ENCODE results near the gene CRYBA2. TPM values are rescaled to one million over a fixed set of nuclear protein-coding genes. Genes with fewer than 3 reads are reported as not detected.

Gene CRYBA2
- total RNA-seq, 2 donors from 2014 or later, result 2.6 to 3.5 TPM

GRCh38 chr2:218992196-218992595 is 1.0 kb downstream of the CRYBA2 start:
- H3K4me3 Mint-ChIP-seq, result no peak overlapping the region
- H3K27me3 Mint-ChIP-seq (ENCODE audit: insufficient read depth), result peaks cover 96% of the 10 kb centered on the region
- Histone ChIP-seq H3K27me3 (ENCODE audit: control insufficient read depth, insufficient read depth, low read length, poor library complexity, severe bottlenecking) (peaks cover 88% of the 10 kb centered on the region), H3K9ac (ENCODE audit: extremely low read depth, low read length, poor library complexity, severe bottlenecking) (no peak overlapping the region), H3K27ac (ENCODE audit: low read depth, low read length) (no peak overlapping the region), H3K4me1 (ENCODE audit: control insufficient read depth, insufficient read depth, low read length) (peaks cover 8% of the 10 kb centered on the region), H3K9me3 (ENCODE audit: control insufficient read depth, low read length) (no peaks in the 10 kb centered on the region), H3K4me3 (ENCODE audit: low read length) (no peak overlapping the region), H3K36me3 (ENCODE audit: control insufficient read depth, insufficient read depth, low read length) (no peaks in the 10 kb centered on the region)
- no peaks in the 10 kb centered on the region for H3K9me3 Mint-ChIP-seq
- H3K27ac Mint-ChIP-seq, result no peak overlapping the region
- H3K36me3 Mint-ChIP-seq (ENCODE audit: low read depth), result no peaks in the 10 kb centered on the region
- no peak for DNase-seq
- 0 to 22% methylated on average over 1 to 7 of the region's 7 CpGs for whole genome bisulfite sequencing, 2 experiments (ENCODE audit: insufficient coverage in 1 of 2, insufficient read length in 1 of 2)
- H3K4me1 Mint-ChIP-seq, result peaks cover 8% of the 10 kb centered on the region
- TF ChIP-seq CTCF (conservative IDR thresholded peaks at IDR 0.05), result no peak

GRCh38 chr2:218991674-218992168 is 1.5 kb downstream of the CRYBA2 start:
- Mint-ChIP-seq H3K9me3 (no peaks in the 10 kb centered on the region), H3K36me3 (ENCODE audit: low read depth) (no peaks in the 10 kb centered on the region), H3K27me3 (ENCODE audit: insufficient read depth) (peaks cover 97% of the 10 kb centered on the region), H3K27ac (no peak overlapping the region), H3K4me1 (peaks cover 5% of the 10 kb centered on the region), H3K4me3 (no peak overlapping the region)
- H3K4me3 ChIP-seq (ENCODE audit: low read length), result no peak overlapping the region
- peaks cover 93% of the 10 kb centered on the region for H3K27me3 ChIP-seq (ENCODE audit: control insufficient read depth, insufficient read depth, low read length, poor library complexity, severe bottlenecking)
- no peak for TF ChIP-seq CTCF (conservative IDR thresholded peaks at IDR 0.05)
- H3K36me3 ChIP-seq (ENCODE audit: control insufficient read depth, insufficient read depth, low read length), result no peaks in the 10 kb centered on the region
- no peaks in the 10 kb centered on the region for H3K9me3 ChIP-seq (ENCODE audit: control insufficient read depth, low read length)
- H3K4me1 ChIP-seq (ENCODE audit: control insufficient read depth, insufficient read depth, low read length), result peaks cover 8% of the 10 kb centered on the region
- H3K9ac ChIP-seq (ENCODE audit: extremely low read depth, low read length, poor library complexity, severe bottlenecking), result no peak overlapping the region
- DNase-seq, result peak; percentile 70
- H3K27ac ChIP-seq (ENCODE audit: low read depth, low read length), result no peak overlapping the region
- 19 to 20% methylated on average over 8 to 13 of the region's 13 CpGs for WGBS, 2 experiments (ENCODE audit: insufficient coverage in 1 of 2, insufficient read length in 1 of 2)

DNA sequence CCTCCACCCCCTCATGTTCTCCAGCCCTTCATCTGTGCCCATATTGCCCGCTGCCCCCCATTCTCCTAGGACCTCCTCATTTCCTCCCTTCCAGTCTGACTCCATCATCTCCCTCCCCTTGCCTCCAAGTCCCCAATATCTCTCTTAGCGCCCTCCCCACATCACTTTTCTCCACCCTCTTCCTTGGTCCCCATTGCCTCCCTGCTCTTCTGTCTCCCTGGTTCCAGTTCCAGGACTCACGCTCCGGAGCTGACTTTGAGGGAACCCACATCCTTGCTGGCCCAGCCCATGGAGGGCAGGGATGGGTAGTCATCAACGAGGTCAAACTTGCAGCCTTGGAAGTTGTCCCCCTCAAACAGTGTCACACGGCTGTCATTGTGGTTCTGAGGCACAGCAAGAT is 2.6 kb downstream of the CRYBA2 start:
- H3K36me3 Mint-ChIP-seq (ENCODE audit: low read depth), result no peaks in the 10 kb centered on the region
- peaks cover 100% of the 10 kb centered on the region for H3K27me3 ChIP-seq (ENCODE audit: control insufficient read depth, insufficient read depth, low read length, poor library complexity, severe bottlenecking)

More for the DNA sequence above, 2.6 kb downstream of the CRYBA2 start:
- H3K4me3 Mint-ChIP-seq, result no peak overlapping the region
- H3K9me3 Mint-ChIP-seq, result no peaks in the 10 kb centered on the region
- no peak overlapping the region for H3K27ac Mint-ChIP-seq
- DNase-seq, result no peak
- Histone ChIP-seq H3K36me3 (ENCODE audit: control insufficient read depth, insufficient read depth, low read length) (no peaks in the 10 kb centered on the region), H3K4me3 (ENCODE audit: low read length) (no peak overlapping the region), H3K27ac (ENCODE audit: low read depth, low read length) (no peak overlapping the region), H3K9ac (ENCODE audit: extremely low read depth, low read length, poor library complexity, severe bottlenecking) (no peak overlapping the region), H3K4me1 (ENCODE audit: control insufficient read depth, insufficient read depth, low read length) (peaks cover 4% of the 10 kb centered on the region), H3K9me3 (ENCODE audit: control insufficient read depth, low read length) (no peaks in the 10 kb centered on the region)
- WGBS, 2 experiments (ENCODE audit: insufficient coverage in 1 of 2, insufficient read length in 1 of 2), result 25 to 32% methylated on average over 3 to 6 of the region's 6 CpGs
- peaks cover 98% of the 10 kb centered on the region for H3K27me3 Mint-ChIP-seq (ENCODE audit: insufficient read depth)
- peaks cover 3% of the 10 kb centered on the region for H3K4me1 Mint-ChIP-seq
- TF ChIP-seq CTCF (conservative IDR thresholded peaks at IDR 0.05), result no peak

Data from endodermal cell (in vitro differentiated cells).